Activated T-cell treated with anti-CD3 and anti-CD28 coated beads, Interleukin-2, amount 50 U/mL, for 48 hours (primary cell): ENCODE data around the gene WRAP73.

Experiments used
- DNase-seq, 2 experiments: peaks; one replicate each; pipeline ENCODE4 v3.0.0-alpha.2; 2020

WRAP73 gene

DNA sequence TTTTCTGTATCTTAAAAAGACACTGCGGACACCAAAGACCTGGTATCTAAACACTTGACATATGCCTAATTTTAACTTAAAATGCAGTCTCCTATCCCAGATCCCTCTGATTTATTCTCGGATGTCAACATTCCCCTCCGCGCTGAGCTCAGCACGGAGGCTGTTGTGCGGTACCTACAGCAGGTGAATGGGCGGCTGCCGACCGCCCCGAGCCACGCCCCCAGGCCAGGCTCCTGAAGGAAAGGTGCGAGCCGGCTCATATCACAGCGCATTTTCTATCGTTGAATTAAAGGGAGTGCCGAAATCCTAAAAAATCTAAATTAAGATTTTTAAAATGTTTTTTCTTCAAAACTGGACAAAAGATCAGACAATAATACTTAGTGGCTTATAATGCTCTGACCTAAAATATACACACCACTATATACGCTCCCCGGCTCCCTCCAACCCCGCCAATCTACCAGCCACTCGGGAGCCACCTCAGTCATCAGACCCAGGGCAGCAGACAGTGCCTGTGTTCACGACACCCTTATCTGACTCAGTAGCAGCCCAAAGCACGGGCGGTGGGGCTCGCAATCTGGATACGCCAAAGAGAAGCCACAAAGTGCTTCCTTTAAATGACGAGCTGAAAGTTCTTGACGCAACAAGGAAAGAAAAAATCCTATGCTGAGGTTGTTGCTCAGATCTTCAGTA is 4.1 kb downstream of the WRAP73 start:
- no peak for DNase-seq

DNA sequence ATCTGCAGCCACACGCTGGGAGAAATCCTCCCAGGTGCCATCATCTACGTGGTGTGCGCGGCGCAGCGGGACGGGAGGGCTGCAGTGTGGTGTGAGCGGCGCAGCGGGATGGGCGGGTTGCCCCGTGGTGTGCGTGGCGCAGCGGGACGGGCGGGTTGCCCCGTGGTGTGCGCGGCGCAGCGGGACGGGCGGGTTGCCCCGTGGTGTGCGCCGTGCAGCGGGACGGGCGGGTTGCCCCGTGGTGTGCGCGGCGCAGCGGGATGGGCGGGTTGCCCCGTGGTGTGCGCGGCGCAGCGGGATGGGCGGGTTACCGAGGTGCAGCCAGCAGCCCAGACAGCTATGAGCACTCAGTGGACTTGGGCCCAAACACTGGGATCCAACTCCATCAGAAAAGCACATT is 4.7 kb downstream of the WRAP73 start:
- DNase-seq = no peak

DNA sequence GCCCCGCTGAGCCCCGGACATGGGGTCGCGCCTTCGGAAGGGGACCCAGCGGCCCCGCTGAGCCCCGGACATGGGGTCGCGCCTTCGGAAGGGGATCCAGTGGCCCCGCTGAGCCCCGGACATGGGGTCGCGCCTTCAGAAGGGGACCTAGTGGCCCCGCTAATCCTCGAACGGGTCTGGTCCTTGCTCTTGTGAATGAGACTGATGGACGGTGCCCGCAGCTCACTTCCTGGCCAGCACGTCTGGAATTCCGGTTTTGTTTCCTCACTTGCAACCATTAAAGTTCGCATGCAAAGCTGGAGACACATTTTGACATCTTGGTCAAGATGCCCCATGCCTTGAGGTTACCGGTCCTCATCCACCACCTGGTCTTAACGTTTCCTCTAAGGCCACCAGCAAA is 5.6 kb downstream of the WRAP73 start:
- DNase-seq = no peak

DNA sequence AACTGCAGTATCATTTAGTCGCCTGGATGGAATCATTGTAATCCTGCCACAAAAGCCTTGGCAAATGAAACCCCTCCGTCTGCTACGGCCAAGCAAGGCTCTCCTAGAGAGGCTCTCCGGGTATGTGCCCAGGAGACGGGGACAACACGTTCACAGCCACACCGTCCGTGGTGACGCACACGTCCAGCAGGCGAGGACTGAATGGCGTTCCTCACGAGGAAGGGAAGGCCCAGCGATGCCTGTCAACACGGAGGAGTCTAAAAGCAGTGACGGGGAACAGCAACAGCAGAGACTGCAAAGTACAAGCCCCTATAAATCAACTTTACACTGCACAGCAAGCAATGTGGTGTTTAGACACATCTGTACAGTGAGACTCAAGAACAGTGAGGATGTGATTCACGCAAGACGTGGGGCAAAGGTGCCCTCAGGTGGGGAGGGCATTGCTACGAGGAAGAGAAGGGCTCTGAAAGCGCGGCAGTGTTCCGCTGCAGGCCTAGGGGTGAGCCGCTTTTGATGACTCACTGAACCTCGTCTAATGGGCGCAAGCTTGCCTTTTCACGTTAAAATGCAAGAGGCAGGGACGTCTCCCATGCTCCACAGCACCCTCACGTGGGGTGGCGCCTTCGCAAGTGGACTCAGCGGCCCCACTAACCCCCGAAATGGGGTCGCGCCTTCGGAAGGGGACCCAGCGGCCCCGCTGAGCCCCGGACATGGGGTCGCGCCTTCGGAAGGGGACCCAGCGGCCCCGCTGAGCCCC is 6.8 kb downstream of the WRAP73 start:
- no peak for DNase-seq

DNA sequence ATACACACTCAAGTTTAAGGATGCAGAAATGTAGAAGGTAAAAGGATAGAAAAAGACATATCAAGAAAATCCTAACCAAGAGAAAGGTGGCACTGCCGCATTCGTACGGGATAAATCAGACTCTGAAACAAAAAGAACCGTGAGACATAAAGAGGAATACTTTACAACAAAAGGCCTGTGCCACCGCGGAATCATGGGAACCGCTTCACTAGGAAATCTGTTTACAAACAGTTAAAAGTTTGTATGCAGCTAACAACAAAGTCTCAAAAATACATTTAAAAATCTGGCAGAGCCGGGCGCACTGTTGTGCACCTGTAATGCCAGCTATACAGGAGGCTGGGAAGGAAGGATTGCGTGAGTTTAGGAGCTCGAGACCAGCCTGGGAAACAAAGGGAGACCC is 8.1 kb downstream of the WRAP73 start:
- DNase-seq = no peak

DNA sequence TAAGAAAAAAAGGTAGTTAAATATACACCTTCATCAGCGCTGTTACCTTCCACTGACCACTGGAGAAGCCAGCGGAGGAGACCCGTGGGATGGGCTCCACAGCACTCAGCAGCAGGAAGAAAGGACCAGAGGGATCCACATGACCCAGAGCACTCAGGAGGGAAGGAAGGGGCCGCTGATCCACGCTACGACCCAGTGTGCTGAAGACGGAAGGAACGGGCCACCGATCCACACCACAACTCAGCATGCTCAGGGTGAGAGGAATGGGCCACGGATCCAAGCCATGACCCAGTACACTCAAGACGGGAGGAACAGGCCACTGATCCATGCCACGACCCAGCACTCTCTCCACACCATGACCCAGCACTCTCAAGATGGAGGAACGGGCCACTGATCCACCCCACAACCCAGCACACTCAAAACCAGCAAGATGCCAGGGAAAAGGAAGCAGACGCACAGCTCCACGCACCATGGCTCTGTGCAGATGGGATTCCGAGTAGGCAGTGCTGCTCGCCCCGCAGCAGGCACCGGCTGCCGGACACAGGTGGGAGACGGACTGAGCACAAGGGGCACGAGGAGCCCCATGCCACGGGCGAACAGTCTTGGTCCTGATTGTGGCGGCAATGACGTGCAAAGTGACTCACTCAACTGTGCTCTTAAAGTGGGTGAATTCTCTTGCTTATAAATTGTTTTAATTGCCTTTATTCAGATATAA is 8.7 kb downstream of the WRAP73 start:
- DNase-seq = no peak

DNA sequence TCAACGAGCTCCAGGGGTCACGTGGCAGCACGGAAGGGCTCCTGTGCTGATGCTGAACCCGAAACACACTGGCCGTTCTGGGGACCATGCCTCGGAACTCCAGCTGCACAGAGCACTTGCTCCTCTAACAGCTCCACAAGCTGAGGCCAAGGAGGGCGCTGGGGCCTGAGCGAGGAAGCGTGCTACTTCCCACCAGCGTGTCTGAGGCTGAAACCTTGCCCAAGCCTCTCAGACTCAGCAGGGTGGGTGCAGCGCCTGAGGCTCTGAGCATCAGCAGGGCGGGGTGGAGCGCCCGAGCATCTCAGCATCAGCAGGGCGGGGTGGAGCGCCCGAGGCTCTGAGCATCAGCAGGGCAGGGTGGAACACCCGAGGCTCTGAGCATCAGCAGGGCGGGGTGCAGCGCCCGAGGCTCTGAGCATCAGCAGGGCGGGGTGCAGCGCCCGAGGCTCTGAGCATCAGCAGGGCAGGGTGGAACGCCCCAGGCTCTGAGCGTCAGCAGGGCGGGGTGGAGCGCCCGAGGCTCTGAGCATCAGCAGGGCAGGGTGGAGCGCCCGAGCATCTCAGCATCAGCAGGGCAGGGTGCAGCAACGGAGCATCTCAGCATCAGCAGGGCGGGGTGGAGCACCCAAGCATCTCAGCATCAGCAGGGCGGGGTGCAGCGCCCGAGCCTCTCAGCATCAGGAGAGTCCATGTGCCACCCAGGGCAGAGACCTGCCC is 9.6 kb downstream of the WRAP73 start:
- no peak for DNase-seq

DNA sequence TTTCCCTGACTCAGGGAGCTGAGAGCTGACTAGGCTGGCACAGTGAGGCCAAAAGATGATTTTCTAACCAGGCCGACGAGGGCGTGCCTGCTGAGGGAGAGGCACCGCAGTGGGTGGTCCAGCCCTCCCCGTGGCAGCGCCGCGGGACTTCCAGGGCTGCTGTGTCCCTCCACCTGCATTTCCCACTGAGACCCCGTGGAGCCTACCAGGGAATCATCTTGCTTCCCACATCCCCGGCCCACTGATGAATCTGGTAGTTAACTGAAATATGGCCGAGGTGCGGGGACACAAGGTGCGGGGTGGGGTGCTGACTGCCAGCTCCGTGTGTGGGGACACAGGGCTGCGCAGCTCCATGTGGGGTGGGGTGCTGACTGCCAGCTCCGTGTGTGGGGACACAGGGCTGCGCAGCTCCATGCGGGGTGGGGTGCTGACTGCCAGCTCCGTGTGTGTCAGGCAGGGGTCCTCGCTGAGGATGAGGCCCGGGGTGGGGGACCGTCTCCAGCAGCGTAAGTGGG is 10.4 kb downstream of the WRAP73 start:
- DNase-seq = no peak

DNA sequence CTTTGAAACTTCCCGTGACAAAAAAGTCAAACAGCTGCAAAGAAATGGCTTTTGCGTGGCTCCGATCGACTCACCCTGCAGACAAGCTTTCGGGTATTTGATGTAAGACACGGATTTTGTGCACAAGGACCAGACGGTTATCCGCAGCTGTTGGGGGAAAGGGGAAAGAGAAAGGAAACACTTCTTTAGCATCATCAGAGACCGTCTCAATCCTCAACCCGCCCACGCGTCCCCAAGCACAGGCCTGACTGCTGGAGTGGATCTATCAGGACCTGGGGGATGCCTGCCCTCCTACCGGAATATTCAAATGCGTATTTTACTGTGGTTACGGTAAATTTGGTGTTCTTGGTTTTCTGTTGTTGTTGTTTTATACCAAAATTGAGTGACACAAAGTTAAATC is 11.2 kb downstream of the WRAP73 start:
- DNase-seq = no peak

DNA sequence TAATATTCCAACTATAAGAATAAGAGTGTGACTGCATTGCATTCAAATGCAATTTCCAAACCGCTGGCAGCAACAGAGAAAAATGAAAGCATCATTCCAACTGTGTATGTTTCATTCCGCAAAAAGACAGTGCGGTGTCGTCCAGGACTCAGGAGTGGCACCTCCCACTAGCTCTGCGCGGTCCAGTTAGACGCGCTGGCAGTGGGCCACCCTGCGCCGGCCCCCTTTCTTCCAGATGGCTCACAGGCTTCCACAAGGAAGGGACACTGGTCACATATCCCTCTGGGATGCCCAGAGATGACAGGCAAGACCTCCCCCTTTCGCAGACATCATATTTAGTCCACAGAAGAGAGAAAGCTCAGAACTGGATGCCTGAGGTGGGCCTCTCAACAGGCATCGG is 11.9 kb downstream of the WRAP73 start:
- DNase-seq = no peak

DNA sequence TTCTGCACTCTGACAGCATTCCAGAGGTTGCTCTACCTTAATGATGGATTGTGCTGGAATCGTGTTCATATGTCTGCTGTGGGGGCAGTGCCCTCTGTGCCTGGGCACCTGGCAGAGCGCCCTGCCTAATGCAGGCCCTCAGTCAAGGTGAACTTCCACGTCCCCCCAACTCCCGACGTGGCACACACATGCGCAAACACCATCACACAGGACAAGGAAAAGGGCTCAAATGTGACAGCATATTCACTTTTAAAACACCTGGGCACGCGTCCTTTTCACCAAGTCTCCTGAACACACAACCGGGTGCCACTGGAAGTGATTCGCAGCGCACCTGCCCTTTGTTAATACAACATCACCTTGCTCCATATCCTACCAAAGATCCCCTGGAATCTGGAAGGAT is 13.4 kb downstream of the WRAP73 start:
- DNase-seq = no peak

DNA sequence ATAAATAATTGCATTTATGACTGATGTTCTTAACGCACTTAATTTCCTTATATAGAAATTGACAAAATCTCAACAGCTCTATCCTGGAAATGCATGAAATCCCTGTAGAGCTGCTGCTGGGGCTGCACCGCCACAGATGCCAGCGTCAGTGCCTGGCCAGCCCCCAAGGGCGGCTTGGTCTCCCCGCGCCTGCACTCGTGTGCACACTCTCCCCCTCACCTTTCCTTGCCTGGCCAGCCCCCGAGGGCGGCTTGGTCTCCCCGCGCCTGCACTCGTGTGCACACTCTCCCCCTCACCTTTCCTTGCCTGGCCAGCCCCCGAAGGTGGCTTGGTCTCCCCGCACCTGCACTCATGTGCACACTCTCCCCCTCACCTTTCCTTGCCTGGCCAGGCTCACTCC is 13.8 kb downstream of the WRAP73 start:
- no peak for DNase-seq

DNA sequence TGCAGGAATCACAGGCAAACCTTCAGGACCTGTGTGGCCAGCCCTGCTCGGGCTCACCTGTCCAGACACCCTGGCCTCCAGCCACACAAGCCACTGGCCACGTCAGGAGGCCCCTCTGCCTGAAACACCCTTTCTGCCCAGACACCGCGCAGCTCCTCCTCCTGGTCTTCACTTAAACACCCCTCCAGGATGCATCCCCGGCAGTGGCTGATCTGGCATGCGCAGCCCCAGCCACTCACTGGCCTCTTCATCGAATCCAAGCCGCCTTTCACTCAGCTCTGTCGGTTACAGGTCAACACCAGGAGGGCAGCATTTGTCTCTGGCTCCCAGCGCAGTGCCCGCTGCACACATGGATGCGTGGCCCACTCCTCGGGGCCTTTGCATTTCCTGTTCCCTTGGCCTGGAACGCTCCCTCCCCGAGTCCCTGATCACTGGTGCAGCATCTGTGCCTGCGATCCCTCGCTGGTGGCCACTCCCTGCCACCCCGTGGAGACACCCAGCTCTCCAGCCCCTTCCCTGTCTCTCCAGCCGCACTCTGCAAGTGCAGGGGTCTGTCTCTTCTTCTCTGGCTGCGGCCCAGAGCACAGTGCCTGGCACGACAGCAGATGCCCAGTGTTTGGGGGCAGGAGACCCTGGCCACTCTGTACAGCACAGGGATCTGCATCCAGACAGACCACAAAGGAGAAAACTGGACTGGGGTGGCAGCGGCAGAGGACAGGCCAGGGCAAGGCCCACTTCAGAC is 15.7 kb downstream of the WRAP73 start:
- DNase-seq = no peak

DNA sequence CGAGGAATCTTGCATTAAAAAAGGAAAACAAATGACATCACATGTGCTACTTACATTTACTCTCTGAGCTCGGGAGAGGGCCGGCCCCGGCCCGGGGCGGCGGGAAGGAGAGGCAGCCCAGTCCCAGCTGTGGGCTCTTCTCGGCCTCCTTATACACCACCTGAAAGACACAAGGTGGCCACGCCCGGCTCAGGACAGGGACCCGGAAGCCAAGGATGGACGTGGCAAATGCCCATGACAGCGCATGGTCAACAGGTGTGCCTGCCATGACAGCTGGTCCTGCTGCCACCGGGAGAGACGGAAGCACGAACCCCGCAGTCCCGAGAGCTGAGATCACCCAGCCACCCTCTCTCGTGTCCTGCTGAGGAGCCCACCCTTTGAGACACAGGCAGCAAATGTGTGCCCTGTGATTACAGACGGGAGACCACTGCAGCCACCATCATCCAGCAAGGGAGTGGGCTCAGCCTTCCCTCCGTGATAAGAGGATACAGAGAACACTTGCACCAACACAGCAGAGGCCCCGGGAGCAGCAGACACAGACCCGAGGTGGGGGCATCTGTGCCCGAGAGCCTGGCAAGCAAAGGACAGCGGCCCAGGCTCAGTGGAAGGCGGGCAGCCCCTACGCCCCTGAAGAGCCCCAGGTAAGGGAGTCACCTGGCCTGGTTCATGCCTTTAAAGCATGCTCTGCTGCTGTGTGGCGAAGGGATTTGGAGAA is 16.4 kb downstream of the WRAP73 start:
- no peak for DNase-seq

DNA sequence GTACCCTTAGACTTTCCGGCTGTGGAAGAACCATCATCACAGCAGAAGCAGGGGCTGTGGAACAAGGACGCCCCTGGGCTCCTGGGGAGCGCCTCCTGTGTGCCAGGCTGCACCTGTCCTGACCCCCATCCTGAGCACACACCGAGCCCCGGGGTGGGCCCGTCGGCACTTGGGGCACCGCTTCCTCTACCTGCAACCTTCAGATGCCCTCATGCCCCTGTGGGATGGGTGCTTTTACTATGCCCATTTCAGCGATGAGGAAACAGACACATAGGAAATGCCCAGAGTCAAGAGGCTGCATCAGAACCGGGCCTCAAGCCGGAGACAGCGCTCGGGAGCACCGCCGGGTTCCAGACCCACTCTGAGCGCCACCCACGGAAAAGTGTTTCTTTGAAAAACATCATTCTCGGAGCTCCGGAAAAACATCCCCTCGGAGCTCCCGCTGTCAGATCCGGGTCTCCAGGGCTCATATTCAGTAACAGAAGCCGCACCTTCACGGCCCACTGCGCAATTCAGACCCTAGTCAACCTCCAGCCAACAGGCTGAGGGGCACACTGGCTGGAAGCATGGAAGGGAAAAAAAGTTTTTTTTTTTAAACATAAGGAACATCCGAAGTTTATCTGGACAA is 17.1 kb downstream of the WRAP73 start:
- DNase-seq = no peak

DNA sequence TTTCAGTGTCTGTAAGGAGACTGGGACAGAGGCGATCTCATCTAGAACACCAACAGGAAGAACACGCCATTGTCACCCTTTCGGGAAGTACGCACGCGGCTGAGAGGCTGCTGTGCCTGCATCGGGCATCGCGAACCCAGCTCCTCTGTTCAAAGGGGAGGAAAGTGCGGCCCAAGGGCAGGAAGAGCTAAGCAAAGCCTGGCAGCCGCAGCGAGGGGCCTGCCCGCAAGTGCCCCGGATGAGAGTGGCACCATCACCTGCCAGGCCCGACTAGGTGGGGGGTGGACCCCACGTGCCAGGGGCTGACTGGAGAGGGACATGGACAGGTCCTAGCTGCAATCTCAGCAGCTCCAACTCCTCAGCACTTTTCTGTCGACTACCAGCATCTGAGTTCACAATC is 17.6 kb downstream of the WRAP73 start:
- DNase-seq = no peak

DNA sequence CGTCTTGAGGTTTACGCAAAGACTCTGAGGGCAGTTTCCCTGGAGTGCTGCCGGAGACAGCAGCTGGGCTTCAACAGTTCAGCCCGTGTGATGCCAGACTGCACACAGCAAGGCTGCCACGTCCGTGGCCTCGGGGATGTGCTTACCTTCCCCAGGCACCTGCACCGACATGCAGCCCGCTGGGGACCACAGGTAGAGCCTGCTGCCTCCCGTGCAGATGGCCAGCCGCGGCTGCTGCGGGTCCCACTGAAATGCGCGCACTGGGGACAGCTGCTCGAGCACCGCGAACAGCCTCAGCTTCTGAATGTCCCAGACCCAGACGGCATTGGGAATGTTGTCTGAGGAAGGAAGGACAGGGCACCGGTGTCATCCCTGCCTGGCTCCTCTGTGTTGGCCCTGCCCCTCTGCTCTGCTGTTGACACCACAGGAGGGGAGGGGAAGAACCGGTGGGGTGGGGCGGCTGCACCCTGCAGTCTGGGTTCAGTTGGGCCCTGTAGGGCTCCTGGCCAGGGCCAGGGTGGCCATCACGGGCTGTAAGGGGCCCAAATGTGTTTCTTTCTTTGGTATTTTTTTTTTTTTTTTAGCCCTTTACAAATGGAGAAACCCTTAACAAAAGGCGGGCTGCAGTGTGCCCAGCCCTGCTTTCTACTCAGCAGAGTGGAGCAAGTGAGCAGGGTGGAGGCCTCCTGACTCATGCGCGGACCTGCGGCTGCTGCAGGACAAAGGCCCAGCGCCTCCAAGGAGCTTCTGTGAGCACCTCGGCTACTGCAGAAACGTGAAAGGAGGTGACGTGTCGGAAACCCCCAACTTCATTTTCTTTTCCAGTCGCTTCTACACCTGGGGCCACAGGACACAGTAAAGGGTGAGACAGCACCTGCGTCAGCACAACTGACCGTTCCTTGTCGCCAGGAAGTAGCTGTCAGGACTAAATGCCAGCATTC is 18.3 kb downstream of the WRAP73 start:
- no peak for DNase-seq

DNA sequence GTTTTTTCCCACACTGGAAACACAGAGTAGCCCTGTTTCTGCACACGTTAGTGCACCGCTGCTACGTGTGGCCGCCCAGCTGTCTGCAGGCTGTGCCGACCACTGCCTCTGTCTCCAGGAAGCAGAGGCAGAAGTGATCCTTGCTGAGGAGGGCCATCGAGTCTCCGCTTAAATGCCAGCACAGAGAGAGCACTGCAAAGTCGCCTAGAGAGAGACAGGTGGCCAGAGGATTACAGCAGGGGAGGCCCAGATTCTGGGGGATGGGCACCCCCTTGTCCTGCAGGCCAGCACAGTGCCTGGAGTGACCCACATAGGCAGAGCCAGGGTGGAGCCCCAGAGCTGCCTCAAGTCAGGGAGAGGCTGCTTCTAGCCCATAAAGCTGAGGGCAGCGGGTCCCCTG is 19.0 kb downstream of the WRAP73 start:
- DNase-seq = no peak

DNA sequence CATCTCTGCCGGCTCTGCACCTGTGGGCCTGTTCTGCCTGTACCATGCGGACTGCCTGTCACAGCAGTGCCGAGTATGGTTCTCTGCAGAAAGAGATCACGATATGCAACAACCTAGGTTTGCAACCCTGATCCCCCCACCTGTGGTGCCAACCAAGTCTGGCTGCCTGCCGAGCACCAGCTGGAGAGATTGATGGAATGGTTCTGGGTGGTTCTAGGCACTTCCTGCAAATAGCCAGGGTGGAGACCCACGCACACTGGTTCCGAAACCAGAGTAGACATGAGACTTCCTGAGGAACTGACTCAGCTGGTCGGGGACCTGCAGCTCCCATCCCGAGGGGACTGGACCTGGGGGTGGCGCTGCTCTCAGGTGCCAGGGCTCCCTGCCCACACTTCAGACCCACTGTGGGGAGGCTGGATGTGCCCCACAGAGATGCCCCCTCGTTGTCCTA is 19.7 kb downstream of the WRAP73 start:
- DNase-seq = no peak

DNA sequence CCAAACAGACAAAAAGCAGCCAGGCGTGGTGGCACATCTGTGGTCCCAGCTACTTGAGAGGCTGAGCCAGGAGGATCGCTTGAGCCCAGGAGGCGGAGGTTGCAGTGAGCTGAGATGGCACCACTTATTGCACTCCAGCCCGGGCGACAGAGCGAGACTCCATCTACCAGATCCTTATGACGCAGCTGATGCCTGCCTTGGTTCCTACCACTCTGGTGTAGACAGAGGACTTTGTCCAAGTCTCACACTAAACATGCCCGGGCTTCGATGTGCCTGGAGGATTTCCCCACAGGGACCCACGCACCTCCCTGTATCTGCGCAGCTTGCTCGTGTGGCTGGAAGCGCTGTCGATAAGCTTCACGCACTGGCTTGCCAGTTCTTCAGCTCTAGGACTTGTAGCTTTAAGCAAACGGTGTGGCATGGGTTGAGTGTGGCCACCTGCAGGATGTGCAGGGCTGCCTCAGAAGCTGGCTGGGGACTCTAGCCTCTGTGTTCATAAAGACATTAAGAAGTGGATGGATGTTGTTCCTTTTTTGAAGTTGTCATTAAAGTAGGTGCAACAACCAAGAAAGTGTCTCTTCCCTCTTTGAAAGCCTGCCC is 20.2 kb downstream of the WRAP73 start:
- no peak for DNase-seq
